PC-3 (cell line): ENCODE data around the gene PIK3R2.
"Not testable (repeated sequence)": the region's sequence is repeated elsewhere in the genome, so short reads cannot be mapped to it uniquely, and the experiment has no call there.

Source experiments
- EZH2 ChIP-seq: fragments of 300-600 bp; sonication (generic); IDR thresholded peaks from one replicate; pipeline ENCODE4 v1.6.1; 2017; ENCODE audit warnings: antibody characterized with exemption, mild to moderate bottlenecking, low read length; ENCODE audit not compliant: unreplicated experiment
- EZH2phosphoT487 ChIP-seq: fragments of 300-600 bp; sonication (generic); IDR thresholded peaks from 2 replicates; pipeline ENCODE4 v1.6.1; 2018; ENCODE audit warnings: mild to moderate bottlenecking, antibody characterized with exemption, low read length, borderline replicate concordance
- TF ChIP-seq, protein P1 (sequence below): fragments of 300-600 bp; sonication (generic); conservative IDR thresholded peaks from 2 replicates; pipeline ENCODE4 v1.5.1; 2017; ENCODE audit warnings: antibody characterized with exemption, low read depth, mild to moderate bottlenecking, low read length

DNA sequence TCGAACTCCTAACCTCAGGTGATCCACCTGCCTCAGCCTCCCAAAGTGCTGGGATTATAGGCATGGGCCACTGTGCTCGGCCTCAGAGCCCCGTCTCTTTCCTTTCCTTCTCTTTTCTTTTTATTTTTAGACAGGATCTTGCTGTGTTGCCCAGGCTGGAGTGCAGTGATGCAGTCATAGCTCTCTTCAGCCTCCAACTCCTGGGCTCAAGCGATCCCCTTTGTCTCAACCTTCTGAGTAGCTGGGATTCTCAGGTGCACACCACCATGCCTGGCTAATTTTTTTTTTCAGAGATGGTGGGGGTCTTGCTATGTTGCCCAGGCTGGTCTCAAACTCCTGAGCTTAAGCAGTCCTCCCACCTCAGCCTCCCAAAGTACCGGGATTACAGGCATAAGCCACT, 56.9 kb downstream of the PIK3R2 start:
- TF ChIP-seq, protein P1, sequence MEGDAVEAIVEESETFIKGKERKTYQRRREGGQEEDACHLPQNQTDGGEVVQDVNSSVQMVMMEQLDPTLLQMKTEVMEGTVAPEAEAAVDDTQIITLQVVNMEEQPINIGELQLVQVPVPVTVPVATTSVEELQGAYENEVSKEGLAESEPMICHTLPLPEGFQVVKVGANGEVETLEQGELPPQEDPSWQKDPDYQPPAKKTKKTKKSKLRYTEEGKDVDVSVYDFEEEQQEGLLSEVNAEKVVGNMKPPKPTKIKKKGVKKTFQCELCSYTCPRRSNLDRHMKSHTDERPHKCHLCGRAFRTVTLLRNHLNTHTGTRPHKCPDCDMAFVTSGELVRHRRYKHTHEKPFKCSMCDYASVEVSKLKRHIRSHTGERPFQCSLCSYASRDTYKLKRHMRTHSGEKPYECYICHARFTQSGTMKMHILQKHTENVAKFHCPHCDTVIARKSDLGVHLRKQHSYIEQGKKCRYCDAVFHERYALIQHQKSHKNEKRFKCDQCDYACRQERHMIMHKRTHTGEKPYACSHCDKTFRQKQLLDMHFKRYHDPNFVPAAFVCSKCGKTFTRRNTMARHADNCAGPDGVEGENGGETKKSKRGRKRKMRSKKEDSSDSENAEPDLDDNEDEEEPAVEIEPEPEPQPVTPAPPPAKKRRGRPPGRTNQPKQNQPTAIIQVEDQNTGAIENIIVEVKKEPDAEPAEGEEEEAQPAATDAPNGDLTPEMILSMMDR = not testable (repeated sequence)
- TF ChIP-seq EZH2, EZH2phosphoT487: not testable (repeated sequence)
